ENCODE measurements around the gene FRMD5. TPM values are rescaled to one million over a fixed set of nuclear protein-coding genes. Genes with fewer than 3 reads are reported as not detected.

Gene FRMD5
- polyA plus RNA-seq, 2 of the 4 experiments (the other 2 are of a cell fraction) = 2.5 to 3.6 TPM

DNA sequence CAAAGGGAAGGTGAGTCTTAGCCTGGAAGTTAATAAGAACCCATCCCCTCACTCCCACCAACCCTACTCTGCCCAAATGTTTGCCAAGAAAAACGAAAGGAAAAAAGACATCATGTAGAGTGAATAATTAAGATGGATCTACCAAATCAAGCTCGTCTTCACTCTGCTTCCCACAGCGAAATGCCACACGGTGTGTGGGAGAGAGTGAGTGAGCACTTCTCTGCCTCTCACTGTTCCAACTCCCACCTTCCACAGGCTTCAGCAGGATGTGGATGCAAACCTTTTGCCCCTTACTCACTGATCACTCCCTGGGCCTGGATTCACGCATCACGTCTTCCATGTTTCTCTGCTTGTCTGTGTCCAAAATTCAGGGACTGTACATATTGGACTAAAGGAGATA lies 282.9 kb downstream of the FRMD5 start:
- ATAC-seq (no peak), DNase-seq (ENCODE audit: low read depth in 1 of 2, low spot score in 1 of 2) (no peak), FAIRE-seq (no peak)
- Histone ChIP-seq H3K9me3 (no peaks in the 10 kb centered on the region), H3K4me1 (peaks cover 33% of the 10 kb centered on the region), H3K4me3 (no peak overlapping the region), H3K27ac (peak overlapping the region in 1 of 2 experiments; percentile 48; a peak in 1 of 6 replicates), H3K4me2 (no peak overlapping the region)
- POLR2A ChIA-PET = no interaction called here
- TF ChIP-seq EP300 (IDR thresholded peaks at IDR 0.05) = no peak
- TF ChIP-seq PHF8 (IDR thresholded peaks at IDR 0.05; ENCODE audit: borderline replicate concordance, low read depth) = no peak
- no peak for TF ChIP-seq ZNF302 (CRISPR knock-in tag; IDR thresholded peaks at IDR 0.05)
- no peak for TF ChIP-seq EHMT2 (IDR thresholded peaks at IDR 0.05; ENCODE audit: low read depth)
- TF ChIP-seq, protein P1, sequence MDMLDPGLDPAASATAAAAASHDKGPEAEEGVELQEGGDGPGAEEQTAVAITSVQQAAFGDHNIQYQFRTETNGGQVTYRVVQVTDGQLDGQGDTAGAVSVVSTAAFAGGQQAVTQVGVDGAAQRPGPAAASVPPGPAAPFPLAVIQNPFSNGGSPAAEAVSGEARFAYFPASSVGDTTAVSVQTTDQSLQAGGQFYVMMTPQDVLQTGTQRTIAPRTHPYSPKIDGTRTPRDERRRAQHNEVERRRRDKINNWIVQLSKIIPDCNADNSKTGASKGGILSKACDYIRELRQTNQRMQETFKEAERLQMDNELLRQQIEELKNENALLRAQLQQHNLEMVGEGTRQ (IDR thresholded peaks at IDR 0.05) = no peak
- no peak for TF ChIP-seq FOSB (CRISPR knock-in tag; IDR thresholded peaks at IDR 0.05)
- TF ChIP-seq HOXA7 (CRISPR knock-in tag; IDR thresholded peaks at IDR 0.05) = no peak
- TF ChIP-seq RAD21 (conservative IDR thresholded peaks at IDR 0.05 in 1 of 2, IDR thresholded peaks at IDR 0.05 in 1 of 2) = no peak
- no peak for TF ChIP-seq ESRRA (IDR thresholded peaks at IDR 0.05; ENCODE audit: borderline replicate concordance, low read length)
- CTCF ChIA-PET = interaction anchor here (0.6 to 6.1 kb wide), 3 partner anchors 9 to 155 kb away, joined by 3 to 30 read pairs (median 3); no protein-coding TSS in a partner anchor
- 91% methylated on average over 6 of the region's 6 CpGs for WGBS (ENCODE audit: missing lambda C conversion rate)

DNA sequence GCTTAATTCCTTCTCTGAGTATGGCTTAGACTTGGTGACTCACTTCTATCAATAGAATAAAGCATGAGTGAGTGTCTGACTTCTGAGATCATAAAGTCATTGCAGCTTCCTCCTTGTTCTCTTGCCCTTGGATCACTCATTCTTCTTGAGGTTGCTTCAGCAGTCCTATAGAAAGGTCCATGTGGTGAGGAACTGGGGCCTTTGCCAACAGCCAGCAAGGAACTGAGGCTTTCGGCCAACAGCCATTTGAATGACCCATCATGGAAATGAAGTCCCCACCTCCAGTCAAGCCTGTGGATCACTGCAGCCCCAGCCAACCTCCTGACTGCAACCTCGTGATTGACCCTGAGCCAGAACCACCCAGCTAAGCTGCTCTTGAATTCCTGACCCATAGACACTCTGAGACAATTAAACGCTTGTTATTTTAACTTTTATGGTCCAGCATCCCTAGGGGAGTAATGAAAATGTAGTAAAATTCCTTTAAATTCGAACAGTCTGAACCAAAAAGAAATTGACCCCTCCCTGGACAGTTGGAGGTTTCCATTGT lies 283.8 kb downstream of the FRMD5 start:
- ATAC-seq (peak; percentile 57 to 73; a peak in 3 of 6 replicates), FAIRE-seq (no peak), DNase-seq (ENCODE audit: low read depth in 1 of 2, low spot score in 1 of 2) (peak; percentile 26 to 55)
- POLR2A ChIA-PET = no interaction called here
- TF ChIP-seq JUNB (IDR thresholded peaks at IDR 0.05) (peak; percentile 23; the same call in 1 of the 2 replicates), FOSL2 (IDR thresholded peaks at IDR 0.05) (no peak), FOSL2 (CRISPR knock-in tag; IDR thresholded peaks at IDR 0.05) (0 out of 2 replicates have a peak, but pooled peaks have one; percentile 14)
- TF ChIP-seq, protein P2, sequence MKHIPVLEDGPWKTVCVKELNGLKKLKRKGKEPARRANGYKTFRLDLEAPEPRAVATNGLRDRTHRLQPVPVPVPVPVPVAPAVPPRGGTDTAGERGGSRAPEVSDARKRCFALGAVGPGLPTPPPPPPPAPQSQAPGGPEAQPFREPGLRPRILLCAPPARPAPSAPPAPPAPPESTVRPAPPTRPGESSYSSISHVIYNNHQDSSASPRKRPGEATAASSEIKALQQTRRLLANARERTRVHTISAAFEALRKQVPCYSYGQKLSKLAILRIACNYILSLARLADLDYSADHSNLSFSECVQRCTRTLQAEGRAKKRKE (CRISPR knock-in tag; IDR thresholded peaks at IDR 0.05; ENCODE audit: low read depth) = no peak
- H3K9me3 ChIP-seq = no peaks in the 10 kb centered on the region
- H3K4me2 ChIP-seq = peak overlapping the region; percentile 26; the same call in 2 of the 3 replicates
- no peak overlapping the region for H3K4me3 ChIP-seq
- CTCF ChIA-PET = interaction anchor here (0.9 to 6.1 kb wide), 5 partner anchors 8 to 307 kb away, joined by 3 to 30 read pairs (median 3); no protein-coding TSS in a partner anchor
- H3K27ac ChIP-seq = peak overlapping the region in 1 of 2 experiments; percentile 30; a peak in 2 of 6 replicates
- 51% methylated on average over 4 of the region's 4 CpGs for WGBS (ENCODE audit: missing lambda C conversion rate)
- peaks cover 33% of the 10 kb centered on the region for H3K4me1 ChIP-seq

DNA sequence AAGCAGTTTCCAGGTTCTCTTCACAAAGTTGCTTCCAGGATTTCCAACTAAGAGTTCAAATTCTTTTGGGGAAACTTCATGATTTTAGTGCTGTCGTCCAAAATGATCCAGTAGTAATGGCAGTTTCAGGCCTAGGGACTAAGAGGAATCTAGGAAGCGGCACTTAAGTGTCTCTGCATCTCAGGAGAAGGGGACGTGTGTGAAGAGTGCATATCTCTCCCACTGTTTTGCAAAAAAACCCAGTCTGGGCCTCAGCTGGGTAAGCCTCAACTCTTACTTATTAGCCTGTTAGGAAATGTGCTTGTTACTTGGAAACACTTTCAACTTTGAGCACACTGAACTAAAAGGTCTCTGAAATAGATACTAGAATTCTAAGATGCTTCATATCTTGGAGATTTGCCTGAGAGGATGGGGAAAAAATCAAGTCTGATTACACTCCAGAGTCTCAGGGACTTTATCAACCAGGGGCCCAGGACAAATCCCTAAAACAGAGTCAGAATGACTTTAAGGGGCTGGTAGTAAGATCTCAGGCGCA lies 286.5 kb downstream of the FRMD5 start:
- 91% methylated on average over 4 of the region's 4 CpGs for WGBS (ENCODE audit: missing lambda C conversion rate)

DNA sequence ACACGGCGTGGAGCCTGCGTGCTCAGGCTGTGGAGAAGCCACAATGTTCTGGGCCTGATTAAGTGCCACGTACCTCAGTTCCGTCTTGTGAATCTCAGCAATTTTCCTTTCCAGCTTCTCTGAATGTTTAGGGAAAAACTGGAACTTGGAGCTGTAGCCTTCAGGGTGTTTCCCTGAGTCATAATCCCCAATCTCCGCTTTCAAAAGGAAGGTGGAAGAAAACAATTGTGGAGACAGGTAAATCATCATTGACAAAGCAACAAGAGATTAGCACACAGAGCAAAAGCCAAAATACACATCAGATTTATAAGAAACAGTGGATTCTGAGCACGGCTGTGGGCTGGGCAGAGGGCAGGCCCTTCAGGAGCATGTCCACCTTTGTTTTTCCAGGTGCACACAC lies 289.3 kb downstream of the FRMD5 start:
- Histone ChIP-seq H3K4me1 (peaks cover 1% of the 10 kb centered on the region; the same call in 1 of the 3 replicates), H3K9me3 (no peaks in the 10 kb centered on the region), H3K4me3 (no peak overlapping the region), H3K4me2 (no peak overlapping the region), H3K27ac (no peak overlapping the region)
- ChIA-PET POLR2A (no interaction called here), CTCF (interaction anchor here (0.6 to 5.0 kb wide), 3 partner anchors 8 to 314 kb away, joined by 4 to 30 read pairs (median 6); no protein-coding TSS in a partner anchor)
- WGBS (ENCODE audit: missing lambda C conversion rate) = 97% methylated on average over 7 of the region's 7 CpGs
- FAIRE-seq (no peak), DNase-seq (ENCODE audit: low read depth in 1 of 2, low spot score in 1 of 2) (no peak), ATAC-seq (no peak)
- TF ChIP-seq ZC3H11A (IDR thresholded peaks at IDR 0.05) = no peak
- TF ChIP-seq EHMT2 (IDR thresholded peaks at IDR 0.05; ENCODE audit: low read depth) = no peak
- TF ChIP-seq RARB (CRISPR knock-in tag; IDR thresholded peaks at IDR 0.05) = no peak
- TF ChIP-seq MAFK (IDR thresholded peaks at IDR 0.05; ENCODE audit: partially characterized antibody) = no peak
- TF ChIP-seq TP53 (CRISPR knock-in tag; IDR thresholded peaks at IDR 0.05) = no peak
- TF ChIP-seq, protein P2 (CRISPR knock-in tag; IDR thresholded peaks at IDR 0.05; ENCODE audit: low read depth) = no peak
- no peak for TF ChIP-seq SMC3 (IDR thresholded peaks at IDR 0.05)
- TF ChIP-seq BHLHE40 (IDR thresholded peaks at IDR 0.05; ENCODE audit: low read depth, low read length) = no peak
- TF ChIP-seq HOXA7 (CRISPR knock-in tag; IDR thresholded peaks at IDR 0.05) = no peak
- TF ChIP-seq RNF2 (IDR thresholded peaks at IDR 0.05; ENCODE audit: borderline replicate concordance, low read depth) = no peak
- TF ChIP-seq MYC (IDR thresholded peaks at IDR 0.05; ENCODE audit: borderline replicate concordance, low read length) = no peak
- no peak for TF ChIP-seq CHD4 (IDR thresholded peaks at IDR 0.05; ENCODE audit: borderline replicate concordance)

More for the DNA sequence above, 286.5 kb downstream of the FRMD5 start:
- no peak overlapping the region for H3K27ac ChIP-seq
- ChIA-PET CTCF (interaction anchor here (0.8 kb wide), 1 partner anchor 157 kb away, joined by 3 read pairs; no protein-coding TSS in a partner anchor), POLR2A (no interaction called here)
- H3K4me2 ChIP-seq = no peak overlapping the region
- no peak for TF ChIP-seq CHD4 (IDR thresholded peaks at IDR 0.05; ENCODE audit: borderline replicate concordance)
- TF ChIP-seq, protein P3, sequence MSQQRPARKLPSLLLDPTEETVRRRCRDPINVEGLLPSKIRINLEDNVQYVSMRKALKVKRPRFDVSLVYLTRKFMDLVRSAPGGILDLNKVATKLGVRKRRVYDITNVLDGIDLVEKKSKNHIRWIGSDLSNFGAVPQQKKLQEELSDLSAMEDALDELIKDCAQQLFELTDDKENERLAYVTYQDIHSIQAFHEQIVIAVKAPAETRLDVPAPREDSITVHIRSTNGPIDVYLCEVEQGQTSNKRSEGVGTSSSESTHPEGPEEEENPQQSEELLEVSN (IDR thresholded peaks at IDR 0.05; ENCODE audit: borderline replicate concordance, low read depth) = no peak
- no peak for TF ChIP-seq RCOR1 (IDR thresholded peaks at IDR 0.05; ENCODE audit: low read depth, low read length)
- peaks cover 30% of the 10 kb centered on the region for H3K4me1 ChIP-seq
- FAIRE-seq (no peak), DNase-seq (ENCODE audit: low read depth in 1 of 2, low spot score in 1 of 2) (no peak), ATAC-seq (no peak)
- no peak overlapping the region for H3K4me3 ChIP-seq
- no peaks in the 10 kb centered on the region for H3K9me3 ChIP-seq
